ENCODE results near the gene SYT2. TPM values are rescaled to one million over a fixed set of nuclear protein-coding genes. Genes with fewer than 3 reads are reported as not detected.

Gene SYT2
- total and polyA plus RNA-seq, 10 of the 15 experiments (the other 5 are each of a cell fraction or from before 2014, with no cell fraction given), result not detected

- SMC1A ChIA-PET (ENCODE audit: uncharacterized antibody, unreplicated experiment), result interaction anchor here (1.5 to 9.8 kb wide), 8 partner anchors 11 to 147 kb away, joined by 4 to 173 read pairs (median 11); no protein-coding TSS in a partner anchor
These were observed 137.4 kb downstream of the SYT2 start for GRCh38 chr1:202572867-202573266.

GRCh38 chr1:202571719-202572339 lies 138.4 kb downstream of the SYT2 start:
- SMC1A ChIA-PET (ENCODE audit: uncharacterized antibody, unreplicated experiment), result interaction anchor here (0.7 to 9.8 kb wide), 19 partner anchors 12 to 229 kb away, joined by 3 to 173 read pairs (median 5); no protein-coding TSS in a partner anchor
- 67% methylated on average over 3 of the region's 3 CpGs for WGBS (ENCODE audit: insufficient coverage, insufficient replicate concordance, low lambda C conversion rate, missing lambda C conversion rate)
- H3K9ac ChIP-seq (ENCODE audit: control insufficient read depth, insufficient read depth, low read length), result no peak overlapping the region
- RAD21 ChIA-PET (ENCODE audit: unreplicated experiment), result interaction anchor here (1.1 to 4.5 kb wide), 9 partner anchors 10 to 148 kb away, joined by 3 to 20 read pairs (median 5); no protein-coding TSS in a partner anchor
- H3K4me2 ChIP-seq (ENCODE audit: control insufficient read depth, insufficient read depth), result no peak overlapping the region
- CTCF ChIA-PET, result interaction anchor here (0.7 to 9.9 kb wide), 40 partner anchors 9 to 539 kb away, joined by 3 to 189 read pairs (median 4); partner anchors contain the start of gene UBE2T
- no peaks in the 10 kb centered on the region; the same call in 1 of the 2 replicates for H4K20me1 ChIP-seq (ENCODE audit: control insufficient read depth, insufficient read depth)
- H3K79me2 ChIP-seq (ENCODE audit: control insufficient read depth, insufficient read depth, low read length), result no peaks in the 10 kb centered on the region
- no peaks in the 10 kb centered on the region for H3K9me3 ChIP-seq (replicated peaks; ENCODE audit: control insufficient read depth, insufficient read depth, low read length)
- POLR2A ChIA-PET, result interaction anchor here (0.6 kb wide), 1 partner anchor 25 kb away, joined by 3 read pairs; no protein-coding TSS in a partner anchor
- FAIRE-seq (peak; percentile 86), ATAC-seq (peak; percentile 82), DNase-seq (ENCODE audit: low read depth, low spot score) (no peak)
- H3K4me1 ChIP-seq (ENCODE audit: control insufficient read depth, insufficient read depth, low read length), result peaks cover 7% of the 10 kb centered on the region; the same call in 1 of the 2 replicates
- no peak overlapping the region for H2AFZ ChIP-seq (ENCODE audit: control insufficient read depth, low read depth, low read length)
- H3K27ac ChIP-seq (ENCODE audit: control insufficient read depth, insufficient read depth), result no peak overlapping the region
- BruUV-seq (replicated peaks), result no TSS peak
- no peaks in the 10 kb centered on the region for H3K27me3 ChIP-seq (replicated peaks in 1 of 2; ENCODE audit: control insufficient read depth in 2 of 2, insufficient read depth in 2 of 2, low read length in 1 of 2)
- intact Hi-C loops (cut with micrococcal nuclease; ENCODE audit: unreplicated experiment) (loop anchor here (1.0 to 10.0 kb wide), 3 partner anchors 71 to 143 kb away; partner anchors contain the start of gene SYT2), in situ Hi-C loops (cut with MboI) (loop anchor here (5.0 kb wide), 1 partner anchor 60 kb away; no protein-coding TSS in a partner anchor)
- no peak overlapping the region for H3K4me3 ChIP-seq
- no peaks in the 10 kb centered on the region; a peak in 1 of 4 replicates for H3K36me3 ChIP-seq (ENCODE audit: control insufficient read depth in 2 of 2, insufficient read depth in 2 of 2, low read length in 1 of 2)
- 0 out of 2 replicates have a peak, but pooled peaks have one; percentile 7 for TF ChIP-seq ZNF24 (IDR thresholded peaks at IDR 0.05)
- TF ChIP-seq RCOR1 (conservative IDR thresholded peaks at IDR 0.05; ENCODE audit: low read depth, low read length), result no peak
- TF ChIP-seq CTCF (IDR thresholded peaks at IDR 0.05 in 2 of 3, conservative IDR thresholded peaks at IDR 0.05 in 1 of 3; ENCODE audit: control insufficient read depth in 2 of 3, extremely low read depth in 1 of 3, insufficient read depth in 1 of 3, low read depth in 3 of 3, low read length in 3 of 3), result peak; percentile 87 to 89 (median 88)
- no peak for TF ChIP-seq MLLT1 (IDR thresholded peaks at IDR 0.05)
- TF ChIP-seq YY1 (IDR thresholded peaks at IDR 0.05; ENCODE audit: low read depth, low read length), result peak; percentile 69
- TF ChIP-seq SMC3 (IDR thresholded peaks at IDR 0.05; ENCODE audit: borderline replicate concordance, low read length), result peak; percentile 98
- no peak for TF ChIP-seq ZNF207 (IDR thresholded peaks at IDR 0.05; ENCODE audit: borderline replicate concordance)
- peak; percentile 99 for TF ChIP-seq RAD21 (IDR thresholded peaks at IDR 0.05; ENCODE audit: insufficient read depth, low read depth, low read length)
- no peak for TF ChIP-seq USF2 (IDR thresholded peaks at IDR 0.05; ENCODE audit: borderline replicate concordance, low read depth, low read length)

More at GRCh38 chr1:202572867-202573266, 137.4 kb downstream of the SYT2 start:
- ChIA-PET POLR2A (no interaction called here), RAD21 (ENCODE audit: unreplicated experiment) (interaction anchor here (1.2 to 4.5 kb wide), 4 partner anchors 13 to 147 kb away, joined by 4 to 16 read pairs (median 8); no protein-coding TSS in a partner anchor), CTCF (interaction anchor here (1.1 to 9.9 kb wide), 17 partner anchors 10 to 259 kb away, joined by 3 to 189 read pairs (median 7); partner anchors contain the start of gene UBE2T)
- no peaks in the 10 kb centered on the region for H3K4me1 ChIP-seq (ENCODE audit: control insufficient read depth, insufficient read depth, low read length)
- H3K4me3 ChIP-seq, result no peak overlapping the region
- FAIRE-seq, result no peak
- in situ Hi-C loops (cut with MboI) (loop anchor here (5.0 kb wide), 1 partner anchor 61 kb away; no protein-coding TSS in a partner anchor), intact Hi-C loops (cut with micrococcal nuclease; ENCODE audit: unreplicated experiment) (loop anchor here (5.0 to 10.0 kb wide), 2 partner anchors 106 to 142 kb away; partner anchors contain the start of gene SYT2)
- TF ChIP-seq MYB (IDR thresholded peaks at IDR 0.05; ENCODE audit: borderline replicate concordance, low read depth, low read length) (no peak), TCF12 (IDR thresholded peaks at IDR 0.05; ENCODE audit: low read depth, low read length) (no peak)
- H3K9ac ChIP-seq (ENCODE audit: control insufficient read depth, insufficient read depth, low read length), result no peak overlapping the region
- no peaks in the 10 kb centered on the region; the same call in 1 of the 2 replicates for H4K20me1 ChIP-seq (ENCODE audit: control insufficient read depth, insufficient read depth)
- H3K9me3 ChIP-seq (replicated peaks; ENCODE audit: control insufficient read depth, insufficient read depth, low read length), result no peaks in the 10 kb centered on the region
- H3K79me2 ChIP-seq (ENCODE audit: control insufficient read depth, insufficient read depth, low read length), result no peaks in the 10 kb centered on the region
- H3K4me2 ChIP-seq (ENCODE audit: control insufficient read depth, insufficient read depth), result no peak overlapping the region
- DNase-seq (ENCODE audit: low read depth, low spot score), result no peak
- BruUV-seq (replicated peaks), result no TSS peak
- H2AFZ ChIP-seq (ENCODE audit: control insufficient read depth, low read depth, low read length), result no peak overlapping the region
- H3K27me3 ChIP-seq (replicated peaks in 1 of 2; ENCODE audit: control insufficient read depth in 2 of 2, insufficient read depth in 2 of 2, low read length in 1 of 2), result no peaks in the 10 kb centered on the region
- no peak overlapping the region for H3K27ac ChIP-seq (ENCODE audit: control insufficient read depth, insufficient read depth)
- 100% methylated on average over 1 of the region's 1 CpG for WGBS (ENCODE audit: insufficient coverage, insufficient replicate concordance, low lambda C conversion rate, missing lambda C conversion rate)
- ATAC-seq, result no peak
- H3K36me3 ChIP-seq (ENCODE audit: control insufficient read depth in 2 of 2, insufficient read depth in 2 of 2, low read length in 1 of 2), result no peaks in the 10 kb centered on the region
